ENCODE measurements around the gene BIN1. TPM values are rescaled to one million over a fixed set of nuclear protein-coding genes. Genes with fewer than 3 reads are reported as not detected.

Gene BIN1
- total RNA-seq, 2 donors from 2014 or later = 24.4 to 43.5 TPM

DNA sequence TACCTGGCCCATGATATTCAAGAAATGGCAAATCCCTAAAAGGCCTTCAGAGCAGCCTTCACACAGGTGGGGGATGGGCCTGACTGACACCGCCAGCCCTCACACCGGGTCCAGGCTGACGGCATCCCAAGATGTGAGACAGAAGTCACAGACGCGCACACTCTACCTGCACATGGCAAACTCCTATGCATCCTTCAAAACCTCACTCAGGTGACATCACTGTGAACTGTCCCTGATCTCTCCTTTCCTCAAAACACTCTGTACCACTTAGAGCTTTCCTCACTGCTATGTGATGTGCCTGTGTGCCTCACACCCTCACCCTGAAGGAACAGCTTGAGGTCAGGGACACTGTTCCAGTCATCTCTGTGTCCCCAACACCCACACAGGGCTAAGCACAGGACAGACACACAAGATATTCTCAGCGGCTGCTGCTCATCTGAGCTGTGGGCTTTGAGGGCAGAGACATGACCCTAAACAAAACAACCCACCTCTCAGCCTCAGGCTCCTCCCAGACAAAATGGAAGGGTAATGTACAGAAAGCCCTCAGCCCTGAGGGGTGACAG is 27.5 kb downstream of the BIN1 start:
- WGBS, 2 donors = 86 to 98% methylated on average over 6 of the region's 6 CpGs
- no peaks in the 10 kb centered on the region for H3K36me3 ChIP-seq (replicated peaks in 1 of 2; ENCODE audit: insufficient read depth in 1 of 2, low read depth in 2 of 2)
- no peak for ATAC-seq
- no peak for DNase-seq
- no peak overlapping the region for H3K4me3 ChIP-seq
- H3K9me3 ChIP-seq = no peaks in the 10 kb centered on the region
- no peak for TF ChIP-seq CTCF (IDR thresholded peaks at IDR 0.05)
- TF ChIP-seq POLR2A (IDR thresholded peaks at IDR 0.05) = no peak
- no peaks in the 10 kb centered on the region for H3K27me3 ChIP-seq
- intact Hi-C loops (cut with DNase I) = no loop called here
- H3K27ac ChIP-seq = no peak overlapping the region
- peaks cover 6% of the 10 kb centered on the region for H3K4me1 ChIP-seq

GRCh38 chr2:127078666-127079270 is 28.2 kb downstream of the BIN1 start:
- TF ChIP-seq POLR2A (IDR thresholded peaks at IDR 0.05) (no peak), CTCF (IDR thresholded peaks at IDR 0.05) (no peak)
- intact Hi-C loops (cut with DNase I) = no loop called here
- no peaks in the 10 kb centered on the region for H3K27me3 ChIP-seq
- peaks cover 6% of the 10 kb centered on the region for H3K4me1 ChIP-seq
- H3K9me3 ChIP-seq = no peaks in the 10 kb centered on the region
- 69 to 88% methylated on average over 3 to 5 of the region's 5 CpGs for WGBS, 2 donors
- no peak for DNase-seq
- H3K27ac ChIP-seq = no peak overlapping the region
- H3K4me3 ChIP-seq = no peak overlapping the region
- H3K36me3 ChIP-seq (replicated peaks in 1 of 2; ENCODE audit: insufficient read depth in 1 of 2, low read depth in 2 of 2) = no peaks in the 10 kb centered on the region
- no peak for ATAC-seq

- intact Hi-C loops (cut with DNase I) = no loop called here
- ATAC-seq (no peak), DNase-seq (no peak)
- Histone ChIP-seq H3K27ac (no peak overlapping the region), H3K27me3 (no peaks in the 10 kb centered on the region), H3K4me1 (peaks cover 6% of the 10 kb centered on the region), H3K9me3 (no peaks in the 10 kb centered on the region), H3K36me3 (replicated peaks in 1 of 2; ENCODE audit: insufficient read depth in 1 of 2, low read depth in 2 of 2) (no peaks in the 10 kb centered on the region), H3K4me3 (no peak overlapping the region)
- 73% methylated on average over 3 to 5 of the region's 5 CpGs for WGBS, 2 donors
- no peak for TF ChIP-seq CTCF (IDR thresholded peaks at IDR 0.05)
- TF ChIP-seq POLR2A (IDR thresholded peaks at IDR 0.05) = no peak
Measured at GRCh38 chr2:127078028-127078427, 28.9 kb downstream of the BIN1 start.

- 50 to 88% methylated on average over 1 to 11 of the region's 11 CpGs for WGBS, 2 donors
- H3K27me3 ChIP-seq = no peaks in the 10 kb centered on the region
- DNase-seq (no peak), ATAC-seq (no peak)
- no peak for TF ChIP-seq CTCF (IDR thresholded peaks at IDR 0.05)
- TF ChIP-seq POLR2A (IDR thresholded peaks at IDR 0.05) = no peak
- H3K4me3 ChIP-seq = no peak overlapping the region
- intact Hi-C loops (cut with DNase I) = no loop called here
- no peaks in the 10 kb centered on the region for H3K36me3 ChIP-seq (replicated peaks in 1 of 2; ENCODE audit: insufficient read depth in 1 of 2, low read depth in 2 of 2)
- no peaks in the 10 kb centered on the region for H3K9me3 ChIP-seq
- H3K27ac ChIP-seq = no peak overlapping the region
- peaks cover 6% of the 10 kb centered on the region for H3K4me1 ChIP-seq
Measured at GRCh38 chr2:127076924-127077323, 30.0 kb downstream of the BIN1 start.

- DNase-seq (no peak), ATAC-seq (no peak)
- Histone ChIP-seq H3K9me3 (no peaks in the 10 kb centered on the region), H3K27me3 (no peaks in the 10 kb centered on the region), H3K4me1 (peaks cover 6% of the 10 kb centered on the region), H3K36me3 (replicated peaks in 1 of 2; ENCODE audit: insufficient read depth in 1 of 2, low read depth in 2 of 2) (no peaks in the 10 kb centered on the region), H3K27ac (no peak overlapping the region), H3K4me3 (no peak overlapping the region)
- intact Hi-C loops (cut with DNase I) = no loop called here
- WGBS, 2 donors = 95 to 96% methylated on average over 5 of the region's 5 CpGs
- TF ChIP-seq CTCF (IDR thresholded peaks at IDR 0.05) (no peak), POLR2A (IDR thresholded peaks at IDR 0.05) (no peak)
Measured at GRCh38 chr2:127076290-127076689, 30.7 kb downstream of the BIN1 start.
